ENCODE results near the gene BAZ2B.
"Not testable (repeated sequence)": the region's sequence is repeated elsewhere in the genome, so short reads cannot be mapped to it uniquely, and the experiment has no call there.

BAZ2B gene

DNA sequence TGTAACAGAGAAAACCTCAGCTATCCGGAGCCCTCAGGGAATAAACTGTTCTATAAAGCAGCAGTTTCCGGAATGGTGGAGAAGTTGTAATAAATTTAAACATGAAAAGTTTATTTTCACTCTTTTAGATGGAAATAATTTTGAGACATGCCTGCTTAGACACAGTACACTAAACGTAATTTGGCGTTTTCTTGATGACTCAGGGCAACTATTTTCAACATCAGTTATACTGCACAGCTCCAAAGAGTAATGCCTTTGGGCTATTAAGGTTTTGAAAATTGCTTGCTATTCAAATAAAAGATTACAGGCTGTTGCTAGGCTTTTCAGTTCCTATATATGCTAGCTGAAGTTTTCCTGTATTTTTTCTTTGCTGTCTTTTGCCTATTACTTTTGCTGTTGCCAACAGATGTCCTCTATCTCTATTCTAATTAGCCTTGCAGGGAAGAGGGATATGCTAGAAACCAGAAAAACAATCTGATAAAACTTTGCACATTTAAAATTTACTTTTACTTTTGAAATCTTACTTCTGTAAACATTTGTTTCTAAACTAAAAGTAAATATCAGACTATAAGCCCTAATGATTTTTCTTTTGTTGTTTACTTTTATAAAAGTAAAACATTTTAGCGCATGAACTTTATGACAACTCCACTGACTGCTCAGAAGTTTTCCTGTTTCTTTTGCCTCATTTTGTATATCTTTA, 216.5 kb downstream of the BAZ2B start:
- DNase-seq: no peak

DNA sequence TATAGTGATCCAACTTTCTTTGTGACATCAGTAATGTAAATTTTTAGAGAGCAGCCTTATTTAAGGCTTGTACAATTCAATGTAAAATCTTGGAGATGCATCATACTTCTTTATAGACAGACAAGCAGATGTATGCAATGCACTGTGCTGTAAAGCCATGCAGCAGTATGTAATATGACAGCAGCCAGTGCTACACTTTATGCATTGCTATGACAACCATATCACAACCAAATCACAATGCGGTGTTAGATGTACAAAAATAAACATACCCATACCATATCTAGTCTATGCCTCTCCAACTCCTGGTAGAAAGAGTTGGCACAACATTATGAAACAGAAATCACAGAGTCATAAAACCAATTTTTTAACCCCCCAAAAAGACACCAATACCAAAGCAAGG, 219.5 kb downstream of the BAZ2B start:
- DNase-seq: peak; percentile 56

DNA sequence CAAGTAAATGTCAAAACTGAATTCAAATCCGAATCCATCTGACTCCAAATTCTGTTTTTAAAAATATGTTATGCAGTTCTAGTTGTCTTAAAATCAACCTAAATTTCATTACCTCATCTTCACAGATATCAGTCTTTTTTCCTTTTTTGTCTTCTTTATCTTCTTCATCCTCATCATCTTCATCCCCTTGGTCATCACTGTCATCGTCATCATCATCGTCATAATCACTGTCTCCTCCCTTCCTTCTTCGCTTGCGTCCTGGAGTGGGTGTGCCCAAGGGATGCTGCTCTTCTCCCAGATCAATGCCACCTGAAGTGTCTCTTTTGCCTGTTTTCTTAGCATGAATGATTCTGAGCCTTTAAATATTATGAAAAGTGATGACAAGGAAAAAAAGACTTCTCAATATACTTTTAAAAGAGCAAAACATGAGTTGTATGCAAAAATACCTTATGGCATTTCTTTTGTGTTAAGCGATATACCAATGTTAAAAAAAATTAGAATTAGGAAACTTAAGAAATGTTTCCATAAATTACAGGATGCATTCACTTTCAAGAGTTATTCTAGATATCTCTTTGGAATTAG, 233.8 kb downstream of the BAZ2B start:
- DNase-seq: no peak

GRCh38 chr2:159381574-159381973, 234.8 kb downstream of the BAZ2B start:
- no peak for DNase-seq

GRCh38 chr2:159380685-159381239, 235.6 kb downstream of the BAZ2B start:
- DNase-seq: no peak

DNA sequence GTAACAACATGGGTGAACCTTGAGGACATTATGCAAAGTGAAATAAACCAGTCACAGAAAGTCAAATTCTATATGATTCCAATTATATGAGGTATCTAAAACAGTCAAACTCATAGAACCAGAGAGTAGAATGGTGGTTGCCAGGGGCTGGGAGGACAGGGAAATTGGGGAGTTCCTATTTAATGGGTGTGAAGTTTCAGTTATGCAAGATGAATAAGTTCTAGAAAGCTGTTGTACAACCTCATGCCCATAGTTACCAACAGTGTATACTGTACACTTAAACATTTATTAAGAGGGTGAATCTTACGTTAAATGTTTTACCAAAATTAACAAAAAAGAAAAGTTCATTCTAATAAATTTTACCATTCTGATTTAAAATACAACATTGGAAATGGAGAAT, 237.2 kb downstream of the BAZ2B start:
- no peak for DNase-seq

DNA sequence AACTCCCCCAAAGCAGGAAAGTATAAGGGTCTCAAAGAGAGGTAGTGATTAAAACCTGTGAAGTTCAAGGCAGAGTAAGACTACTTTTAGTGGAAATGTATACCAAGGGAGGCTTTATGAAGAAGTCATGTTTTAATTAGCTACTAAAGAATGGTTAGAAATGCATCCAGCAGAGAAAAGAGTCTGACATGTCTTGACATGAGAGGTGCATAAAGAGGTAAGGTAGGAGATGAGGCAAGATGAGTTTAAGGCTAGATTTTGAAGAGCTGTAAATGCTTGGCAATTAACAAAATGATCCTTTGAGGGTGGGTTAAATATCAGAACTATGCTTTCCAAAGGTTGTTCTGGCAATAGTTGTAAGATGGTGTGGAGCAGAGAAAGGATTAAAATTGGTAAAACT, 241.1 kb downstream of the BAZ2B start:
- peak; percentile 8 for DNase-seq

GRCh38 chr2:159371506-159371905, 244.8 kb downstream of the BAZ2B start:
- no peak for DNase-seq

DNA sequence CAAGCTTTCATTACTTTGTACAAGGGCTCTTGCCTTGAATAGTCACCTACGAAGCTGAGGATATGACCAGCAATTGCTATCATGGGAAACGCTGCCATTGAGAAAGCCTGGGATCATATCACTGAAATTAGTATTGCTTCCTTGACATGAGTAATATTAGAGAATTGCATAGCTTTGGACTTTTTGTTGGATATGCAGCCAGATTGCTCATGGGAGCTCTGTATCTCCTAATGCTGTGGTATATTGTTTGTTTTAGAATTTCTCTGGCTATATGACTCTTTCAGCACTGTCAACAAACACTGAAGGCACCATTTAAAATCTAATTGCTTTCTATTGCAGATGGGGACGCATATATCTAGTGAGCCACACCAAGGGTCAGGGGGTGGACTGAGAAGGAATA, 249.8 kb downstream of the BAZ2B start:
- DNase-seq: no peak

DNA sequence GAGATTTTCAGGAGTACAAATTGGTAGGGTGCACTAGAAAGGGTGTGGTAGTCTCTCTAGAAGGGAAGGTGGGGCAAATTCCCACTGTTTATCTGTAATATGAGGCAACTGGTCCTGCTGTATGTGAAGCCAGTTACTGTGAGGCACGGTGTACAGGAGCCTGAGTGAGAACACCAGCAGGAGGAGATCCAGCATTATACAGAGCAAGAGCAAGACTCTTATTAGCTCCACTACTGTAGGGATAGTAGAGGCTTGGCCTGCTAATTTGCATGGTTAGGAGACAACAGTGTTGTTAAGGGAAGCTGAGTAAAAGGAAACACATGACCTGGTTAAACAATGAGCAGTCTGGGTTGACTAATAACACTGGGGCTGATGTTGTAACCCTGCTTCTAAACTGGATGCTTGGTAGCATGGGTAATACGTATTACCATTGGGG, 253.5 kb downstream of the BAZ2B start:
- no peak for DNase-seq

DNA sequence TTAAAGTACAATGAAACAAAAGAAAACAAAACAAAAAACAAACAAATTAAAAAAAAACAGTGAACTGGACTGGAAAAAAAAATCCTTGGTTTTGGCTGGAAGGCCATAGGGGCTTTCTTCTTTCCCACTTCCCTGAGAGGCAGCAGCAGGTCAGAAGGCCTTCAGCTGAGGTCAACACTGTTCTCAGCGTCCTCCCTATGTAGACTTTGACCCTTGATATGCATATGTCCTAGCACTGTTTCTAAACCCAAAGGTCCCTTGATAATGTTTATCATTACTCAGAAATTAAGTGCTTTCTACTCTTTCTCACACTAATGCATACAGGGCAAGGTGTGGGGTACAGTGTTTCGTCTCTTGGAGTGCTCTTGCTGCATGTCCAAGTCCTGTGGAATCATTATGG, 254.3 kb downstream of the BAZ2B start:
- DNase-seq: no peak

GRCh38 chr2:159361603-159362002, 254.7 kb downstream of the BAZ2B start:
- not testable (repeated sequence) for DNase-seq

GRCh38 chr2:159356053-159356554, 260.2 kb downstream of the BAZ2B start:
- no peak for DNase-seq

GRCh38 chr2:159351977-159352376, 264.4 kb downstream of the BAZ2B start:
- no peak for DNase-seq

- no peak for DNase-seq
Observed at GRCh38 chr2:159349674-159350299, 266.6 kb downstream of the BAZ2B start.

- DNase-seq: no peak
Observed at GRCh38 chr2:159326569-159327255, 289.6 kb downstream of the BAZ2B start.

DNA sequence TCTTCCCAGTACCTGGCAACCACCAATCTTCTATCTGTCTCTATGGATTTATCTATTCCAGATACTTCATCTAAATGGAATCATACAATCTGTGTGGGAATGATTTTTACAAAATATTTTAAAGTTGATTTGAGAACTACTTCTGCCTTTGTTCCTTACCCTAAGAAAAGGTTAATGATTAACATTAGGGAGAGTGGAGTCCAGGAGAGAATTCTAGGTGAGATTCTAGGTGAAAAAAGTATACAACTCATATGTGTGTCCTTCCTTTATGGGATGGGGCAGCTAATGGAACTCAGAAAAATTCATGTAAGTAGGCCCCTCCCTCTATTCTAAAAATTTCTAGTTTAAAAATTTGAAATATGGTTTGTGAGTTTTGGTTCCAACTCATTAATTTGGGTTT, 293.9 kb downstream of the BAZ2B start:
- DNase-seq: no peak

- DNase-seq: no peak
Observed at GRCh38 chr2:159317392-159318088, 298.8 kb downstream of the BAZ2B start.

DNA sequence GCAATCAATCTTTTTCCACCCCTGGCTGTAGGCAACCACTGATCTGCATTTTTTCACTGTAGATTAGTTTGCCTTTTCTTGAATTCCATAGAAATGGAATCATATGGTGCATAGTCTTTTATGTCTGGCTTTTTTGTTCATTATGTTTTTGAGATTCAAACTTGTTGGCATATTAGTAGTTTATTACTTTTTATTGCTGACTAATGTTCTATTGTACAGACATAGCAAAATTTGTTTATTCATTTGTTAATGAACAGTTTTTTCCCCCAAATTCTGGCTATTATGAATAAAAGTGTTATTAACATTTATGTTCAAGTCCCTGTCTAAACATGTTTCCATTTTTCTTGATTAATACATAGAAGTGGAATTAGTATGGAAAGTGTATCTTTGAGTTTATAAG, 308.4 kb downstream of the BAZ2B start:
- no peak for DNase-seq

GRCh38 chr2:159300586-159300985, 315.8 kb downstream of the BAZ2B start:
- no peak for DNase-seq

DNA sequence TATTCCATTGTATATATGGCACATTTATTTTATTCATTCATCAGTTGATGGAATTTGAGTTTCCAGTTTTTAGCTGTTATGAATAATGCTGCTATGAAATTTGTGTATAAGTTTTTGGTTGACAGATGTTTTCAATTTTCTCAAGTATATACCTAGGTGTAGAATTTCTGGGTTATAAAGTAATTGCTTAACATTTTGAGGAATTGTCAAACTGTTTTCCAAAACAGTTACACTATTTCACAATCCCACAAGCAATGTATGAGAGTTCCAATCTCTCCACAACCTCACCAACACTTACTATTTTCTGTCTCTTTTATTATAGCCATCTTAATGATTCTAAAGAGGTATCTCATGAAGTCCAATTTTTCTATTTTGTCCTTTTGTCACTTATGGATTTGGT, 317.4 kb downstream of the BAZ2B start:
- DNase-seq: no peak

DNA sequence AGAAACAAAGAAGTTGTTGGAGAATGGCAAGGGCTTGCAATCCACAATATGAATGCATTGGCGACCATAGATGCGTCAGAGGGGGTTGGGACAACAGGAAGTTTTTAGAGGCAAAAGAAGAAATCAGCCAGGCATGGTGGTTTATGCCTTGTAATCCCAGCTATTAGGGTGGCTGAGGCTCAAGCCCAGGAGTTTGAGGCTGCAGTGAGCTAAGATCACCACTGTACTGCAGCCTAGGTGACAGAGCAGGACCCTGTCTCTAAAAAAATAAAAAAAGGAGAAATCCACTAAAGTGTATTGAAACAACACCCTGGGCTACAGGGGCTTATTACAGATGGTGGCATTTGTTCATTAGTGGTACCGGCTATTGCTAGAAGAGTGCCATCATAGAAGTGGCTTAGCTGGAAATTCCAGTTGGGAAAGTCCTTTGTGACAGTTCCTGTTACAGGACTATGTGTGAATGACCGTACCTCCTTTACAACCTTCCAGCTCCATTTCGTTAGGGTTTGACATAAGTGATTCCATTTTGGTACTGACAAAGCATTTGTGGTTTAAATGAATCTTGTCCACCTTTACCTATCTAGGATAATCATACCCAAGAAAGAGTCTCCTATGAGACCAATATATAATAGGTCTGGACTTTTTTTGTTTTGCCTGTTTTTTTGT, 319.2 kb downstream of the BAZ2B start:
- no peak for DNase-seq
